Psoas muscle (tissue), 8 donors: ENCODE results near the gene CFAP74. TPM values are rescaled to one million over a fixed set of nuclear protein-coding genes. Genes with fewer than 3 reads are reported as not detected.

ENCODE experiments used
- ATAC-seq, 4 donors: fragments of 200-7000 bp; cut with Tn5 transposase; one replicate each; pipeline ENCODE4 v1.9.1; 2020; ENCODE audit warnings: moderate library complexity in 3 of 4, mild to moderate bottlenecking in 2 of 4
- DNase-seq, 2 donors: peaks; one replicate each; pipeline ENCODE4 v3.0.0-alpha.2; 2020
- H3K27ac ChIP-seq: fragments of 200-600 bp; one replicate; pipeline ENCODE4 v1.8.0; 2022
- H3K27me3 ChIP-seq, 3 donors: fragments of 200-600 bp in 1 of 3; one replicate each; pipeline versions ENCODE4 v1.6.1 to v1.8.0; 2013 to 2022; ENCODE audit warnings: low read length in 2 of 3, mild to moderate bottlenecking in 2 of 3, moderate library complexity in 1 of 3; ENCODE audit not compliant: insufficient read depth in 3 of 3
- H3K36me3 ChIP-seq, 2 donors: fragments of 200-600 bp in 1 of 2; one replicate each; pipeline versions ENCODE4 v1.6.1 to v1.8.0; 2013 to 2022; ENCODE audit warnings: low read depth in 1 of 2, mild to moderate bottlenecking in 1 of 2, moderate library complexity in 1 of 2; ENCODE audit not compliant: insufficient read depth in 1 of 2
- H3K4me1 ChIP-seq: fragments of 200-600 bp; one replicate; pipeline ENCODE4 v1.8.0; 2022
- H3K4me3 ChIP-seq: fragments of 200-600 bp; one replicate; pipeline ENCODE4 v1.8.0; 2022; ENCODE audit warnings: mild to moderate bottlenecking
- H3K9me3 ChIP-seq: fragments of 200-600 bp; one replicate; pipeline ENCODE4 v1.8.0; 2022
- WGBS, 3 donors: extraction: QIAGEN DNeasy Blood & Tissue Kit; methylation state at CpG; one replicate each; pipeline versions ENCODE4 v1.1.6 to v1.1.7; 2013; 5-methylcytosine and 5-hydroxymethylcytosine counted together
- intact Hi-C, 2 donors: fragments of 100-400 bp; cut with DNase I; formaldehyde crosslinking; loops; one replicate each; pipeline versions ENCODE4 v1.11.0 to v1.14.2; 2022
- polyA plus RNA-seq, 3 donors: library from polyadenylated mRNA; stranded (reverse); fragments of 200-250 nt; gene quantifications; one replicate each; pipeline ENCODE4 v1.2.3, GENCODE V29; 2013
- total RNA-seq, 4 donors: library from RNA; stranded (reverse); fragmentation: NEBNext Ultra II Directional in 2 of 4; extraction: Animal tissue kit (Norgen Biotek cat#: 25700) in 2 of 4; gene quantifications; one replicate each; pipeline versions ENCODE4 v1.2.1 to v1.2.4, GENCODE V29; 2021 to 2023
- TF ChIP-seq, protein P1 (sequence below): fragments of 200-600 bp; IDR thresholded peaks from one replicate; pipeline ENCODE4 v1.8.0; 2022; ENCODE audit warnings: antibody characterized with exemption
- donor health status: healthy with polysubstance abuse.
- donor health status: DM: no; HTN: no; CAD: no; lungs with moderate emphysema.
- donor health status: Bipolar disorder and iron deficiency.
- donor health status: healthy.
- donor health status: DM: yes; HTN: yes; CAD: no.
- donor health status: DM: no; HTN: no; CAD: no.
- donor health status: DM: no; HTN: no; CAD: no.
- donor health status: DM: yes; HTN: yes; CAD: no.

CFAP74 gene
- total and polyA plus RNA-seq, 7 donors: 0.01 to 0.05 TPM; not detected in 5

DNA sequence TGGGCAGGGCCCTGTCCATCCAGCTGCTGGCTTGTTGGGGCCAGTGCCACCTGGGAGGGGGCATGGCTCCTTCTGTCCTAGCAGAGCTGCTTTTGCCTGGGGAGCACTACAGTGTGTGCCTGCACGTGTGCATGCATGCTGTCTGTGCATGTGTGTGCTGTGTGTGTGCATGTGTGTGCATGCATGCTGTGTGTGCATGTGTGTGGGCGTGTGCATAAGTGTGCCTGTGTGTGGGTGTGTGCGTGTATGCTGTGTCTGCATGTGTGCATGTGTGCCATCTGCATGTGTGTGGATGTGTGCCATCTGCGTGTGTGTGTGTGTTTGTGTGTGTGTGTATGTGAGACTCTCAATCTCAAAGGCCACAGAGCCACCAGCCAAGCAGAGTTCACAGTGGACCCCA, 38.3 kb upstream of the CFAP74 start:
- intact Hi-C loops: no loop called here
- Histone ChIP-seq H3K27ac (no peak overlapping the region), H3K9me3 (no peaks in the 10 kb centered on the region), H3K27me3 (peaks cover 0 to 34% (median 12%) of the 10 kb centered on the region in 3 donors), H3K4me3 (no peak overlapping the region), H3K36me3 (no peaks in the 10 kb centered on the region), H3K4me1 (no peaks in the 10 kb centered on the region)
- ATAC-seq (no peak), DNase-seq (no peak)
- WGBS, 3 donors: 73 to 78% (median 74%) methylated on average over 4 of the region's 4 CpGs
- TF ChIP-seq, protein P1, sequence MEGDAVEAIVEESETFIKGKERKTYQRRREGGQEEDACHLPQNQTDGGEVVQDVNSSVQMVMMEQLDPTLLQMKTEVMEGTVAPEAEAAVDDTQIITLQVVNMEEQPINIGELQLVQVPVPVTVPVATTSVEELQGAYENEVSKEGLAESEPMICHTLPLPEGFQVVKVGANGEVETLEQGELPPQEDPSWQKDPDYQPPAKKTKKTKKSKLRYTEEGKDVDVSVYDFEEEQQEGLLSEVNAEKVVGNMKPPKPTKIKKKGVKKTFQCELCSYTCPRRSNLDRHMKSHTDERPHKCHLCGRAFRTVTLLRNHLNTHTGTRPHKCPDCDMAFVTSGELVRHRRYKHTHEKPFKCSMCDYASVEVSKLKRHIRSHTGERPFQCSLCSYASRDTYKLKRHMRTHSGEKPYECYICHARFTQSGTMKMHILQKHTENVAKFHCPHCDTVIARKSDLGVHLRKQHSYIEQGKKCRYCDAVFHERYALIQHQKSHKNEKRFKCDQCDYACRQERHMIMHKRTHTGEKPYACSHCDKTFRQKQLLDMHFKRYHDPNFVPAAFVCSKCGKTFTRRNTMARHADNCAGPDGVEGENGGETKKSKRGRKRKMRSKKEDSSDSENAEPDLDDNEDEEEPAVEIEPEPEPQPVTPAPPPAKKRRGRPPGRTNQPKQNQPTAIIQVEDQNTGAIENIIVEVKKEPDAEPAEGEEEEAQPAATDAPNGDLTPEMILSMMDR: no peak

GRCh38 chr1:2041305-2041704, 37.7 kb upstream of the CFAP74 start:
- Histone ChIP-seq H3K36me3 (no peaks in the 10 kb centered on the region), H3K4me3 (no peak overlapping the region), H3K4me1 (no peaks in the 10 kb centered on the region), H3K27me3 (peaks cover 0 to 34% (median 12%) of the 10 kb centered on the region in 3 donors), H3K27ac (no peak overlapping the region), H3K9me3 (no peaks in the 10 kb centered on the region)
- WGBS, 3 donors: 66 to 74% (median 72%) methylated on average over 13 to 15 of the region's 15 CpGs
- DNase-seq: no peak
- intact Hi-C loops: no loop called here
- TF ChIP-seq, protein P1: no peak
- ATAC-seq: no peak

DNA sequence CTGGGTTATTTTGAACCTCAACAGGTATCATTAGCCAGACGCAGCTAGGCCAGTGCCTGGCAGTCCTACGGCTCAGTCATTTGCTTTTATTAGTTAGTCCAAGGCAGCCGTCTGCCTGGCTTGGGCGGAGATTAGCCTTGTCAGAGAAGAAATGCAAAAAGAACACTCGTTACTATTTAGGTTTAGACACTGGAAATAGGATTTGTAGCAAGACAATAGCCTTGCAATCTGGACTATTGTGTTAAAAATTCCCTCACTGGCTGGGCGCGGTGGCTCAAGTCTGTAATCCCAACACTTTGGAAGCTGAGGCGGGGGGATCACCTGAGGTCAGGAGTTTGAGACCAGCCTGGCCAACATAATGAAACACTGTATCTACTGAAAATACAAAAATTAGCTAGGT, 35.7 kb upstream of the CFAP74 start:
- Histone ChIP-seq H3K36me3 (no peaks in the 10 kb centered on the region), H3K4me1 (no peaks in the 10 kb centered on the region), H3K9me3 (no peaks in the 10 kb centered on the region), H3K27me3 (peaks cover 0 to 35% (median 10%) of the 10 kb centered on the region in 3 donors), H3K4me3 (no peak overlapping the region), H3K27ac (no peak overlapping the region)
- intact Hi-C loops: no loop called here
- DNase-seq: no peak
- no peak for ATAC-seq
- TF ChIP-seq, protein P1: no peak
- WGBS, 3 donors: 86% methylated on average over 8 of the region's 8 CpGs

- 92 to 96% (median 92%) methylated on average over 8 of the region's 8 CpGs for WGBS, 3 donors
- Histone ChIP-seq H3K4me1 (no peaks in the 10 kb centered on the region), H3K27me3 (peaks cover 0 to 38% (median 10%) of the 10 kb centered on the region in 3 donors), H3K4me3 (no peak overlapping the region), H3K36me3 (no peaks in the 10 kb centered on the region), H3K27ac (no peak overlapping the region), H3K9me3 (no peaks in the 10 kb centered on the region)
- TF ChIP-seq, protein P1: no peak
- DNase-seq (no peak), ATAC-seq (no peak)
- intact Hi-C loops: no loop called here
These were observed 34.6 kb upstream of the CFAP74 start for GRCh38 chr1:2038229-2038628.

GRCh38 chr1:2037314-2037979, 33.9 kb upstream of the CFAP74 start:
- 81 to 84% (median 82%) methylated on average over 18 of the region's 18 CpGs for WGBS, 3 donors
- peaks cover 0 to 38% (median 10%) of the 10 kb centered on the region in 3 donors for H3K27me3 ChIP-seq
- intact Hi-C loops: no loop called here

More at GRCh38 chr1:2037314-2037979, 33.9 kb upstream of the CFAP74 start:
- no peak for ATAC-seq
- Histone ChIP-seq H3K36me3 (no peaks in the 10 kb centered on the region), H3K9me3 (no peaks in the 10 kb centered on the region), H3K27ac (no peak overlapping the region), H3K4me1 (no peaks in the 10 kb centered on the region), H3K4me3 (no peak overlapping the region)
- TF ChIP-seq, protein P1: no peak
- DNase-seq: no peak
